ENCODE data around the gene SLFNL1. TPM values are rescaled to one million over a fixed set of nuclear protein-coding genes. Genes with fewer than 3 reads are reported as not detected.

The SLFNL1 gene
- total RNA-seq, 1 donor from 2014 or later: not detected

DNA sequence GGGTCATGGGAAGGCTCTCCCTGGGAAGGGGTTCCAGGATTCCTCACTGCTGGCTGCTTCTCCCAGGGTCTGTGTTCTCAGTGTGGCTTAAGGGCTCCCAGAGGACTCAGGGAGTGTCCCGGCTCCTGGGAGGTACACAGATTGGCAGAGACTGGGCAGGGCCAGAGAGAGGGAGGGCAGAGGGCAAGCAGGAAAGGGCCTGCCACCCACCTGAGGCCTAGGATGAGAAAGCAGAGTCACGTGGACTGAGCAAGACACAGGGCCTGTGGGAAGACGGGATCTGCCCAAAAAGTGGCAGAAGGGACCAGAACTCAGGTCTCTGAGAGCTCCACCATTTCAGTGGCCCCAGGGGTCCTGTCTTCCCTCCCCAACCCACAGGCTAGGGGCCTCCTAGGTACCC, 871 bp downstream of the SLFNL1 start:
- no peak for TF ChIP-seq CTCF (conservative IDR thresholded peaks at IDR 0.05; ENCODE audit: low read depth, low read length)
- no peak for DNase-seq (ENCODE audit: low read depth)
- no peak overlapping the region for H3K4me3 ChIP-seq (ENCODE audit: low read depth, low read length)

DNA sequence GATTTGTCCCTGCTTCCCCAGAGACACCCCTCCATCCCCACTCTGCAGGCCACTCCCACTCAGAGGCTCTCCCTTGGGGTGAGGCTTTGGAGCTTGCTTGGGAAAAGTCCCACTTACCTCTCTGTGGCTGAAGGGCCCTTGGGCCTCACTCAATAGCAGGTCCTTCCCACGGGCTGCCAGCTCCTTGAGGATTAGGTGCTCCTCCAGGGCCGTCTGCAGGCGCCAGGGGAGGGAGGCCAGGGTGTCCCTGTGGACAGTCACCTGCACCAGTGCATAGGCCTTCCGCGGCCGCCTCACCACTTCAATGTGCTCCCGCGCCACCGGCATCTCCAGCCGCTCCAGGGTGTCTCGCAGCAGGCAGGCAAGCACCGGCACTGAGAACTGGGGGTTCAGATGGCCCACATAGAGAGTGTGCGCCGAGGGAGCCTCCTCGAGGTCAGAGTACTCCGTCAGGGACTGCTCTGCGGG, 1.4 kb downstream of the SLFNL1 start:
- TF ChIP-seq CTCF (conservative IDR thresholded peaks at IDR 0.05; ENCODE audit: low read depth, low read length): no peak
- no peak overlapping the region for H3K4me3 ChIP-seq (ENCODE audit: low read depth, low read length)
- no peak for DNase-seq (ENCODE audit: low read depth)

GRCh38 chr1:41019353-41019745, 2.2 kb downstream of the SLFNL1 start:
- DNase-seq (ENCODE audit: low read depth): no peak
- TF ChIP-seq CTCF (conservative IDR thresholded peaks at IDR 0.05; ENCODE audit: low read depth, low read length): peak; percentile 2
- H3K4me3 ChIP-seq (ENCODE audit: low read depth, low read length): no peak overlapping the region

- TF ChIP-seq CTCF (conservative IDR thresholded peaks at IDR 0.05; ENCODE audit: low read depth, low read length): no peak
- no peak overlapping the region for H3K4me3 ChIP-seq (ENCODE audit: low read depth, low read length)
Observed at GRCh38 chr1:41018018-41018410, 3.5 kb downstream of the SLFNL1 start.

GRCh38 chr1:41017141-41018017, 4.1 kb downstream of the SLFNL1 start:
- H3K4me3 ChIP-seq (ENCODE audit: low read depth, low read length): no peak overlapping the region
- no peak for DNase-seq (ENCODE audit: low read depth)
- no peak for TF ChIP-seq CTCF (conservative IDR thresholded peaks at IDR 0.05; ENCODE audit: low read depth, low read length)

More at GRCh38 chr1:41018018-41018410, 3.5 kb downstream of the SLFNL1 start:
- DNase-seq (ENCODE audit: low read depth): no peak

DNA sequence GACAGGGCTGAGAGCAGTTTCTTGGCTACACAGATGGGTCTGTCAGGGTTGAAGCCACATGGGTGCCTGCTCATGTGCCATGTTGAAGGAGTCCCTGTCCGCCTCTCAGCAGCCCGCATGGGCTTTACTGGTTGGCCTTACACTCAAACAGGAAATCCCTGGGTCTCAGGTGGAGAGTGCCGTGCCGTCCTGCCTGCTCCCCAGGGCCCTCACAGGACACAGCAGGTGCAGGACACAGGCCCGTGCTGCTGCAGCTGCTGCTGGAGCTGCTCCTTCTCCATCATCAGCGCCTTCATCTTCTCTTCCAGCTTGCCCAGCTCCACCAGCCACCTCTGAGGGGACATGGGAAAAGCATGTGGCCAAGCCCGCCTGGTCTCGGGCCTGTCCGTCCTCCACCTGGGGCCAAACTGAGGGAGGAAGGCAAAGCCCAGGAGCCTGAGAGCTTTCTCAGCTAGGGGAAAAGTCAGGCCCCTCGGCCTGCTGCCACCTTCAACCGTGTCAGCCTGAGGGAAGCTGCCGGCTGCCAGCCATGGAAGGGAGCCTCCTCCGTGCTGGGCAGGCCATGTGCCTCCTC, 5.5 kb downstream of the SLFNL1 start:
- no peak for TF ChIP-seq CTCF (conservative IDR thresholded peaks at IDR 0.05; ENCODE audit: low read depth, low read length)
- H3K4me3 ChIP-seq (ENCODE audit: low read depth, low read length): no peak overlapping the region
- no peak for DNase-seq (ENCODE audit: low read depth)

All from epithelial cell of proximal tubule (primary cell).